ENCODE data around the gene SELENOS.

DNA sequence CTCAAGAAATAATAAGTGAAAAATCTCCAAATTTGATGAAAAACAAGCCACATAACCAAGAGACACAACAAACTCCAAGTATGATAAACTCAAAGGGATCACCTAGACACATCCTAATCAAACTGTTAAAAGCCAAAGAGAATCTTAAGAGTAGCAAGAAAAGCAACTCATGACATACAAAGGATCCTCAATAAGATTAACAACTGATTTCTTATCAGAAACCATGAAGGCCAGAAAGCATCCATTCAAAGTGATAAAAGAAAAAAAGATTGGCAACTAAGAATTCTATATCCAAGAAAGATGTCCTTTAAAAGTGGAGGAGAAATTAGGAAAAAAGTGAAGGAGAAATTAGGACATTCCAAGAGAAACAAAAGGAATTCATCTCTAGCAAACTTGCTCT is 49.0 kb downstream of the SELENOS start:
- TF ChIP-seq YY1 (IDR thresholded peaks at IDR 0.05; ENCODE audit: insufficient read depth, insufficient read length) (no peak), ZNF274 (IDR thresholded peaks at IDR 0.05; ENCODE audit: low read depth, low read length) (no peak), SUZ12 (IDR thresholded peaks at IDR 0.05; ENCODE audit: extremely low read depth, insufficient read depth, insufficient read length) (no peak)

All from NT2/D1 (cell line).